Measurements from ENCODE around the gene ZSCAN26. TPM values are rescaled to one million over a fixed set of nuclear protein-coding genes. Genes with fewer than 3 reads are reported as not detected.

ZSCAN26 gene
- polyA plus RNA-seq, 1 donor from 2014 or later, result 91.2 TPM

DNA sequence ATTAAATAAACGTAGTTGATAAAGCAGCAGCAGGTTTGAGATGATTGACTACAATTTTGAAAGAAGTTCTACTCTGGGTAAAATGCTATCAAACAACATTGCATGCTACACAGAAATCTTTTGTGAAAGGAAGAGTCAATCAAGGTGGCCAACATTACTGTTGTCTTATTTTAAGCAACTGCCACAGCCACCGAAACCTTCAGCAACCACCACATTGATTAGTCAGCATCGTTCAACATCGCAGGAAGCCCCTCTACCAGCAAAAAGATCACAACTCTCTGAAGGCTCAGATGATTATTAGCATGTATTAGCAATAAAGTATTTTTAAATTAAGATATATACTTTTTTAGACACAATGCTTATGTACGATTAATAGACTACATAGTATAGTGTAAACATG is 28.4 kb downstream of the ZSCAN26 start:
- Histone ChIP-seq H3K4me2 (ENCODE audit: low read length) (no peak overlapping the region), H3K27ac (ENCODE audit: low read length) (no peak overlapping the region), H4K20me1 (ENCODE audit: insufficient read depth) (no peaks in the 10 kb centered on the region), H3K9ac (ENCODE audit: low read length) (no peak overlapping the region), H3F3A (ENCODE audit: insufficient read depth, low read length, poor library complexity, severe bottlenecking) (no peaks in the 10 kb centered on the region), H3K9me3 (ENCODE audit: low read length) (no peaks in the 10 kb centered on the region), H3K36me3 (ENCODE audit: insufficient read depth, low read length) (no peaks in the 10 kb centered on the region), H3K27me3 (ENCODE audit: insufficient read depth, low read depth, low read length) (no peaks in the 10 kb centered on the region), H3K9me2 (ENCODE audit: insufficient read depth, low read length) (no peaks in the 10 kb centered on the region), H3K79me2 (replicated peaks; ENCODE audit: insufficient read depth, low read length) (no peaks in the 10 kb centered on the region), H2AFZ (ENCODE audit: low read depth, low read length) (no peak overlapping the region), H3K4me3 (ENCODE audit: low read length) (no peak overlapping the region)
- TF ChIP-seq CTCF (IDR thresholded peaks at IDR 0.05; ENCODE audit: poor library complexity, severe bottlenecking) (no peak), SMC3 (conservative IDR thresholded peaks at IDR 0.05; ENCODE audit: poor library complexity) (no peak), EZH2 (IDR thresholded peaks at IDR 0.05; ENCODE audit: borderline replicate concordance, insufficient read depth, low read length, poor library complexity, severe bottlenecking) (no peak), POLR2AphosphoS5 (IDR thresholded peaks at IDR 0.05) (no peak), REST (IDR thresholded peaks at IDR 0.05; ENCODE audit: borderline replicate concordance) (no peak), EP300 (conservative IDR thresholded peaks at IDR 0.05; ENCODE audit: poor library complexity, severe bottlenecking) (no peak), MXI1 (conservative IDR thresholded peaks at IDR 0.05; ENCODE audit: poor library complexity, severe bottlenecking) (no peak), RAD21 (conservative IDR thresholded peaks at IDR 0.05) (no peak), TAF1 (IDR thresholded peaks at IDR 0.05; ENCODE audit: low read depth) (no peak)

DNA sequence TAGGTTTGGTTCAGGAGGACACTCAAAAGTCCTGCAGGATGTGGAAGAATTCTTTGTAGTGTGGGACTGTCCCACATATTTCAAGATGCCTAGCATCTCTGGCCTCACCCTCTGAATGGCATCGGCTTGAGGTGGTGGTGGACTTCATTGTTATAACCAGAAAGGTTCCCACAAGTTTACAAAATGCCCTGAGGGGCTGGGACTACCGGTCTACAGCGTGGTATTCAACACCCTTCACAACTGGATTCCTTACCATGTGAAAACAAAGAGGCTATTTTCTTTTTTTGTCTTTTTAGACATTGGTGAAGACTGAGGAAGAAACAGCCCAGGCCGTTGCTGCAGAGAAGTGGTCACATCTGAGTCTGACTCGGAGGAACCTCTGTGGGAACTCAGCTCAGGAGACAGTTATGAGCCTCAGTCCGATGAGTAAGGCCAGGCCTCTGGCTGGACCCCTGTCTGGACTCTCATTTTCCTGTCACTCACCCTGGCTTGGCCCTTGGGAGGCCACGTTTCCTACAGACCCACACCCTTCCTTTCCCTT is 29.6 kb downstream of the ZSCAN26 start:
- Histone ChIP-seq H3K9me3 (ENCODE audit: low read length) (no peaks in the 10 kb centered on the region), H2AFZ (ENCODE audit: low read depth, low read length) (no peak overlapping the region), H3K36me3 (ENCODE audit: insufficient read depth, low read length) (no peaks in the 10 kb centered on the region), H3K27ac (ENCODE audit: low read length) (no peak overlapping the region), H3K4me3 (ENCODE audit: low read length) (no peak overlapping the region), H3K79me2 (replicated peaks; ENCODE audit: insufficient read depth, low read length) (no peaks in the 10 kb centered on the region), H3K27me3 (ENCODE audit: insufficient read depth, low read depth, low read length) (no peaks in the 10 kb centered on the region), H3F3A (ENCODE audit: insufficient read depth, low read length, poor library complexity, severe bottlenecking) (no peaks in the 10 kb centered on the region), H3K9ac (ENCODE audit: low read length) (no peak overlapping the region), H3K4me2 (ENCODE audit: low read length) (no peak overlapping the region), H3K9me2 (ENCODE audit: insufficient read depth, low read length) (no peaks in the 10 kb centered on the region), H4K20me1 (ENCODE audit: insufficient read depth) (no peaks in the 10 kb centered on the region)
- TF ChIP-seq RAD21 (conservative IDR thresholded peaks at IDR 0.05) (no peak), REST (IDR thresholded peaks at IDR 0.05; ENCODE audit: borderline replicate concordance) (no peak), CTCF (IDR thresholded peaks at IDR 0.05; ENCODE audit: poor library complexity, severe bottlenecking) (no peak), TAF1 (IDR thresholded peaks at IDR 0.05; ENCODE audit: low read depth) (no peak), EP300 (conservative IDR thresholded peaks at IDR 0.05; ENCODE audit: poor library complexity, severe bottlenecking) (no peak), EZH2 (IDR thresholded peaks at IDR 0.05; ENCODE audit: borderline replicate concordance, insufficient read depth, low read length, poor library complexity, severe bottlenecking) (no peak), POLR2AphosphoS5 (IDR thresholded peaks at IDR 0.05) (no peak)
